ENCODE data around the gene COP1.

DNA sequence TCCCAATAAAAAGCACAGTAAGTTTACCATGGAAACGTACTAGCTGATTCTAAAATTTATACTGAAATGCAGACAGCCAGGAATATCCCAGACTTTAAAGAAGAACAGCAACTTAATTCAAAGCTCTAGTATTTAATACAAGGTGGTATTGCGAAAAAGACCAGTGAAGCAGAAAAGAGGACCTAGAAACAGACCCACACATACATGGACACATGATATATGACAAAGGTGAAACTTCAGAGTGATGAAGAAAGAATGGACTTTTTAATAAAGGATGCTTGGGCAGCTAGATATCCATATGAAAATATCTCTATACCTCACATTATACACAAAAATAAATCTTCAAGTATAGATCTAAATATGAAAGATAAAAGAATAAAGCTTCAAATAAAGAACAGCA is 62.6 kb downstream of the COP1 start:
- TF ChIP-seq, protein P1, sequence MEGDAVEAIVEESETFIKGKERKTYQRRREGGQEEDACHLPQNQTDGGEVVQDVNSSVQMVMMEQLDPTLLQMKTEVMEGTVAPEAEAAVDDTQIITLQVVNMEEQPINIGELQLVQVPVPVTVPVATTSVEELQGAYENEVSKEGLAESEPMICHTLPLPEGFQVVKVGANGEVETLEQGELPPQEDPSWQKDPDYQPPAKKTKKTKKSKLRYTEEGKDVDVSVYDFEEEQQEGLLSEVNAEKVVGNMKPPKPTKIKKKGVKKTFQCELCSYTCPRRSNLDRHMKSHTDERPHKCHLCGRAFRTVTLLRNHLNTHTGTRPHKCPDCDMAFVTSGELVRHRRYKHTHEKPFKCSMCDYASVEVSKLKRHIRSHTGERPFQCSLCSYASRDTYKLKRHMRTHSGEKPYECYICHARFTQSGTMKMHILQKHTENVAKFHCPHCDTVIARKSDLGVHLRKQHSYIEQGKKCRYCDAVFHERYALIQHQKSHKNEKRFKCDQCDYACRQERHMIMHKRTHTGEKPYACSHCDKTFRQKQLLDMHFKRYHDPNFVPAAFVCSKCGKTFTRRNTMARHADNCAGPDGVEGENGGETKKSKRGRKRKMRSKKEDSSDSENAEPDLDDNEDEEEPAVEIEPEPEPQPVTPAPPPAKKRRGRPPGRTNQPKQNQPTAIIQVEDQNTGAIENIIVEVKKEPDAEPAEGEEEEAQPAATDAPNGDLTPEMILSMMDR (IDR thresholded peaks at IDR 0.05), result no peak
- TF ChIP-seq POLR2A (IDR thresholded peaks at IDR 0.05), result no peak

All from uterus (tissue), 2 donors.